SK-N-MC (cell line): ENCODE data around the gene RNF121.

Experiments used
- EZH2 ChIP-seq: fragments of 200-600 bp; sonication (generic); IDR thresholded peaks from one replicate; pipeline ENCODE4 v1.6.1; 2017; ENCODE audit warnings: antibody characterized with exemption
- FOXP2 ChIP-seq: optimal IDR thresholded peaks from 2 replicates; pipeline ENCODE3; 2011; ENCODE audit warnings: mild to moderate bottlenecking, moderate library complexity; ENCODE audit not compliant: insufficient read depth; ENCODE audit errors: extremely low read length, control extremely low read depth
- POLR2AphosphoS5 ChIP-seq: IDR thresholded peaks from 2 replicates; pipeline ENCODE4 v1.6.1; 2012; ENCODE audit warnings: mild to moderate bottlenecking, low read depth, low read length, borderline replicate concordance

- TF ChIP-seq EZH2 = no peak
- no peak for TF ChIP-seq POLR2AphosphoS5
- no peak for TF ChIP-seq FOXP2
These were observed 86.0 kb downstream of the RNF121 start for GRCh38 chr11:72014761-72015320.
